ENCODE results near the gene DLEC1.
"Not testable (repeated sequence)": the region's sequence is repeated elsewhere in the genome, so short reads cannot be mapped to it uniquely, and the experiment has no call there.

Gene DLEC1

GRCh38 chr3:38038447-38038911 lies 529 bp upstream of the DLEC1 start:
- DNase-seq (ENCODE audit: low spot score), result no peak

DNA sequence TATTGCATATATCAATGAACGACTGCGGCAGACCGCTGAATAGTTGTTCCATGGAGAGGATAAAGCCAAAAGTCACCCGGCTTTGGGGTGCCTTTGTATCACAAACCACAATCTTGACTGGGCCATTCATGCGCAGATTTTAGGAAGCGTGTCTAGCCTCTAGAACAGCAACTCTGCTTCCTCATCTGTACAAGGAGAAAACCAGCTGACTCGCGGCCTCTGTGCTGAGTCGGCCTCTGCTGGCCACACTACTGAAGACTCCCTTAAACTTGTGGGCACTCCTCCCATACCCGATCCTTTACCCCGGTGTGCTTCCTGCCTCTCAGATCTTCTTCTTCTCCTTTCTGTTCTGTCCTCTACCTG lies 872 bp downstream of the DLEC1 start:
- peak; percentile 69 for DNase-seq (ENCODE audit: low spot score)

DNA sequence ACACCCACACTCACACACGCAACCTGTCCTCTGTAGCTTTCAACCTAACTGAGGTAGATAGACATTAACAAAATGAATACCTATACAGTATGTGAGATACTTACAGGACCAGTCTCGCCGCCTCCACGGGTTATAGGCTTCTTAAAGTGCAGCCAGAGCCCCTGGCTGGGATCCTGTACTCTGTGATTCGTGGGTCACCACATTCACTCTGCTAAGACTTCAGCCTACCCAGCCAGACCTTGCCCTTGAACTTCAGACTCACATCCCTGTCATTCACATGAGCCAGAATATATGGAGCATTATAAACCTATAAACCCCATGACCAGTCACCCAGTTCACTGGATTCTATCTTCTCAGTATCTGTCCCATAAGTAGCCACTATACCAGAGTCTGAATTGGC lies 1.4 kb downstream of the DLEC1 start:
- no peak for DNase-seq (ENCODE audit: low spot score)

DNA sequence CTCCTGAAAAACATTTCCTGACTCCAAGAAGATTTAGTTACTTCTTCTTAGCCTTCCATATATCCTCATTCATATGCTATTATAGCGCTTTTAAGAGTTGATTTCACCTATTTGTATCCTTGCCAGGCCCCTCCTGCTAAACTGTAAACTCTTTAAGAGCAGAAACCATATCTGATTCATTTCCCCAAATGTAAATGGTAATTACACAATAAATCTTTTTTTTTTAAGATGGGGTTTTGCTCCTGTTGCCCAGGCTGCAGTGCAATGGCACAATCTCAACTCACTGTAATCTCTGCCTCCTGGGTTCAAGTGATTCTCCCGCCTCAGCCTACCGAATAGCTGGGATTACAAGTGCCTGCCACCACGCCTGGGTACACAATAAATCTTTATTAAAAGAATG lies 4.5 kb downstream of the DLEC1 start:
- DNase-seq (ENCODE audit: low spot score), result no peak

DNA sequence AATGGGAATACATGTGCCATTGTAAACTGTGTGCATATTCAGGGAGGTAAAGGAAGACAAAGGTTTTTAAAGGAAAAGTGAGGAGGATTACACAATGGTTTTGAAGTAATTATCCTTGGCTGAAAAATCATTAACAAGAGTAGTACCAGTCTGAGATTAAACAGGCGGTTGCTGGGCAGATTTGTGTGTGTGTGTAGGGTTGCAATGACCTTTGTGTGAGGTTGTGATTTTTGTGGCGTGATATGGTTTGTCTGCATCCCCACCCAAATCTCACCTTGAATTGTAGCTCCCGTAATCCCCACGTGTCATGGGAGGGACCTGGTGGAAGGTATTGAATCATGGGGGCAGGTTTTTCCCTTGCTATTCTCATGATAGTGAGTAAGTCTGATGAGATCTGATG lies 7.0 kb downstream of the DLEC1 start:
- DNase-seq (ENCODE audit: low spot score), result no peak

DNA sequence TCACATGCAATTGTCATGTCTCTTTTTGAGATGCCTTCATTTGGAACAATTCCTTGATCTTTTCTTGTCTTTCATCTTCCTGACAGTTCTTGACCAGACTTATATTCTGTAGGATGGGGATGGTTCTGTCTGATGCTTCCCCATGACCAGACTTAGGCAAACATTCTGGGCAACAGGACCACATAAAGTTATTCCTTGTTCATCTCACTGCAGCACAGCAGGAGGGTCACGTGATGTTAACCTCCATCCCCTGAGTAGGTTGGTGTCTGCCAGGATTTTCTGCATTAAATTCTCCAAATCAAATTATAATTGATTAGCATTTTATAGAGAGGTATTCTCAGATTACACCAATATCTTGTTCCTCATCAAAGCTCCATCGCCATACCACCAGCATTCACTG lies 7.8 kb downstream of the DLEC1 start:
- DNase-seq (ENCODE audit: low spot score), result no peak

DNA sequence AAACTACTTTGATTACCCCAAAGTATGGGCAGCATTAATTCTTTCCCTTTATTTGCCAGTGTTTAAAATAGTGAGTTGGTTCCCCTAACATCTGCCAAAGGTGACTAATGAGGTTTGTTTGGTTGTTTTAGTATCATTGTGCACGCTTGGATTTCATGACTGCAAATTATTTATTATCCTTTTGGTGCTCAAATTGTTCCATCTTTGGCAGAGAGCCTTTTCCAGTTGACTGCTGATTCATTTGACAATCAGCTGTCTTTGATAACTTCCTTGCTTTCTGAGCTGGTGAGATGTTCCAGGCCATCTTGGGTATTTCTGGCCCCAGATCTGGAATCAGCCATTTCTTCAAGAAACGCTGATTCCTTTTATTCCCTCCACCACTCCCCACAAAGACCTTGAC lies 8.9 kb downstream of the DLEC1 start:
- DNase-seq (ENCODE audit: low spot score), result no peak

DNA sequence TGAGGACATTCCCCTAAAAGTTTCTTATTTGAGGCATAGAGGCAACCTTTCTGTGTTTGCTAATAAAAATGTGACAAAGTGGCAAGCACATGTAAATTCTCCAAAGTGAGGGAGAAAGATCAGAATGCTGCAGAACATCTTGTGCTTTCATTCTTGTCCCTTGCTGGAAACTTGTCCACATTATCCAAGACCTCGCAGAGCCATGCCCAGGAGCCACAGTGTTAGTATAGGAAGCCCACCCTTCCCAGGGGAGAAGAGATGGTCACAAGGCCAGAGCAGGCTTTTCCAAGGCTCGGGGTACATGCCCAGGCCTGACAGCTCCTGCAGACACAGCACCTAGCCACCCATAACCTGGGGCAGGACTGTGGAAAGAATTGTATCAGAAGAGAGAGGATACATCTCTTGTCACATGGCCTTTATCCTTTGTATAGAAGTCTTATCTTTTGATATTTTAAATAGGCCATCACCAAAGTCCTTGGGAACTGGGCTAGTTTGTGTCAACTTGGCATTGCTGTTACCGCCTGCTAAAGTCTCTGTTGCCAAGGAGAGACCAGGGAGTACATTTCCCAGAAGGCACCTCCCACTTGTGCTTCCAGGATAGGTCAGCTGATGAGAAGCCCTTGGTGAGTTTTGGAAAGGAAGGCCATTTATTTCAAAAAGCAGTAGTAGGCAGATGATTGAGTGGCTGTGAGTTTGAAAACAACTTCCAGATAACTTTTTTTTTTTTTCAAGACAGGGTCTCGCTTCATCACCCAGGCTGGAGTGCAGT lies 10.5 kb downstream of the DLEC1 start:
- DNase-seq (ENCODE audit: low spot score), result no peak

DNA sequence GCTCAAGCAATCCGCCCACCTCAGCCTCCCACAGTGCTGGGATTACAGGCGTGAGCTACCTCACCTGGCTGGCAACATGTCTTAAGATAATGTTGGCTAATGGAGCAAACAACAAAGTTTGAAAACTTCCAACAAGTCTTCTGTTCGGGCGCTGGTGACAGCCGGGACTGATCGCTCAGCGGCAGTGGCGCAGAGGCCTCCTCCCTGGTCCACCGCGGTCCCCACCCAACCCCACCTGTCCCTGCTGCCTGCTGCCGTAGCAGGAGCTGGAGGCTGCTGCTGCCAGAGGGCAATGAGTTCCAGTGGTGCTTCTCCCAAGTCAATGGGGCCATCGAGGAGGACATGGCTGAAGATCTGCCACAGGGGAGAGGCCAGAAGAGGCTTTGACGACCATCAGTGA lies 12.1 kb downstream of the DLEC1 start:
- no peak for DNase-seq (ENCODE audit: low spot score)

- DNase-seq (ENCODE audit: low spot score), result not testable (repeated sequence)
Observed at GRCh38 chr3:38053286-38053685, 14.3 kb downstream of the DLEC1 start.

- DNase-seq (ENCODE audit: low spot score), result not testable (repeated sequence)
Observed at GRCh38 chr3:38053813-38054498, 14.9 kb downstream of the DLEC1 start.

GRCh38 chr3:38054499-38055001 lies 15.5 kb downstream of the DLEC1 start:
- no peak for DNase-seq (ENCODE audit: low spot score)

GRCh38 chr3:38059148-38059547 lies 20.1 kb downstream of the DLEC1 start:
- no peak for DNase-seq (ENCODE audit: low spot score)

DNA sequence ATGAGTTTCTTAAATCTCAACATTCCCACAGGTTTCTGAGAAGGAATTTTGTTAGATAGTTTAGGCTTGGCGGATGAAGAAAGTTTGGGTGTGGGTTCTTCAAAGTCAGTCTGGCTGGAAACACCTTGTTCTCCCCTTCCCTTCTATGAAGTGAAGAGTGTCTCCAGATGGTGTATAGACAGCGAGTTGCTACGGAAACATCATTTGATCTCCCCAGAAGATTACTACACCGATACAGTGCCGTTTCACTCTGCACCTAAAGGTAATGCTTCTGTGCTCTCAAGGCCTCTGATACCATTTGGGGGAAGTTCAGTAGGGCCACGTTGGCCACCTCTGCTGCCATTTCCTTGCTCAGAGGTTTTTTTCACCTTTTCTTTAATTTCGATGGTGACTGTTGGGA lies 20.6 kb downstream of the DLEC1 start:
- DNase-seq (ENCODE audit: low spot score), result no peak

- DNase-seq (ENCODE audit: low spot score), result no peak
Observed at GRCh38 chr3:38062809-38063208, 23.8 kb downstream of the DLEC1 start.

- DNase-seq (ENCODE audit: low spot score), result not testable (repeated sequence)
Observed at GRCh38 chr3:38064453-38064852, 25.4 kb downstream of the DLEC1 start.

DNA sequence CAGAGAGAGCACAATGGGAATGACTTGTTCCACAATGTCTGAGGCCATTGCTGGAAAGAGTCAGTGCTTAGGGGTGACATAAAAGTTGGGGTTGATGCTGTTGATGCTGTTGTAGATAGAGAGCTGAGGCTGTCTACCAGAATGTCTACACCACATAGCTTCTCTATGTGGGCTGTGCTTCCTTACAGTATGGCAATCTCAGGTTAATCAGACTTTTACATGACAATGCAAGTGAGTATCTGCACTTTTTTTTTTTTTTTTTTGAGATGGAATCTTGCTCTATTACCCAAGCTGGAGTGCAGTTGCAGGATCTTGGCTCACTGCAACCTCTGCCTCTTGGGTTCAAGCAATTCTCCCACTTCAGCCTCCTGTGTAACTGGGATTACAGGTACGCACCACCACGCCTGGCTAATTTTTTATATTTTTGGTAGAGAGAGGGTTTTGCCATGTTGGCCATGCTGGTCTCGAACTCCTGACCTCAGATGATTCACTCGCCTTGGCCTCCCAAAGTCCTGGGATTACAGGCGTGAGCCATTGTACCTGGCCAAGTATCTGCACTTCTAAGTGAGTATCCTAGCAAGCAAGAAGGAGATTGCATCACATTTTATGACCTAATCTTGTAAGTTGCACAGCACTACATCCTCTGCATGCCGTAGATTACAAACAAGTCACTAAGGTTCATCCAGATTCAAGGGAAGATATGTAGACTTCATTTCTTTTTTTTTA lies 28.7 kb downstream of the DLEC1 start:
- no peak for DNase-seq (ENCODE audit: low spot score)

DNA sequence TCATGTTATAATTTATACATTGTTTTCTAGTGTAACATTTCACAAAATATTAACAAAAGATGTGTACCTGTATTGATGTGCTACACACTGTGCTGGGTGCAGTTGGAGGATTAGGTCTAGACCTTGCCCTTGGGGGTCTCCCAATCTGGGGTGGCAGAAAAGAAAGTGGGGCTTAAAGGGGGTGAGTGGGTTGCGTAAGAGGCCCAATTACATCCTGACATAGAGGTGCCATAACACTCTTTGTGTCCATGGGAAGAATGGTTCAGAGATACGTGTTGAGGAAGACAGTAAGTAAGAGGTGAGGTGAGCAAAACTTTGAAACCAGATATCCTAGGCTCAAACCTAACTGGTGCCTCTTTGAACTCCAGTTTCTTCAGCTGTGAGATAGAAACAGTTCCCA lies 31.0 kb downstream of the DLEC1 start:
- no peak for DNase-seq (ENCODE audit: low spot score)

- not testable (repeated sequence) for DNase-seq (ENCODE audit: low spot score)
Observed at GRCh38 chr3:38077073-38077472, 38.1 kb downstream of the DLEC1 start.

GRCh38 chr3:38082296-38082695 lies 43.3 kb downstream of the DLEC1 start:
- not testable (repeated sequence) for DNase-seq (ENCODE audit: low spot score)

GRCh38 chr3:38083254-38083653 lies 44.2 kb downstream of the DLEC1 start:
- not testable (repeated sequence) for DNase-seq (ENCODE audit: low spot score)

DNA sequence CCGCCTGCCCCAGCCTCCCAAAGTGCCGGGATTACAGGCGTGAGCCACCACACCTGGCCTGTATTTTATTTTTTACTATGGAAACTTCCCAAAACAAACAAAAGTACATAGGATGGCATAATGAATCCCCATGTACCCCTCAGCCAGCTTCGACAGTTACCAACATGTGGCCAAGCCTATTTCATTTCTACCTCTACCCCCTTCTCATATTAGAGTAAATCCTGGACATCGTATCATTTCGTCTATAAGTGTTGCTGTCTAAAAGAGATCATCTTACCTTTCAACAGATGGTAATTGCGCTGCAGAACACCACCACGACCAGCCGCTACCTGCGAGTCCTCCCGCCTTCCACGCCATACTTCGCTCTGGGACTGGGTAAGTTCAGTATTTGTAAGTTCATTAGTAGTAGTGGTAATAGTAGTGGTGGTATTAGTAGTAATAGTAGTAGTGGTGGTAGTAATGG lies 44.9 kb downstream of the DLEC1 start:
- DNase-seq (ENCODE audit: low spot score), result no peak

Measured in globus pallidus (tissue), 1 donor.